ENCODE results near the gene MACROD2.

MACROD2 gene

GRCh38 chr20:14947536-14947935 lies 952.2 kb downstream of the MACROD2 start:
- no peak for TF ChIP-seq ZNF274 (IDR thresholded peaks at IDR 0.05; ENCODE audit: low read depth, low read length)
- no peak overlapping the region for H3K4me3 ChIP-seq (ENCODE audit: low read length)

- no peak overlapping the region for H3K4me3 ChIP-seq (ENCODE audit: low read length)
- no peak for TF ChIP-seq ZNF274 (IDR thresholded peaks at IDR 0.05; ENCODE audit: low read depth, low read length)
Observed at GRCh38 chr20:14947946-14948345, 952.6 kb downstream of the MACROD2 start.

- no peak for TF ChIP-seq ZNF274 (IDR thresholded peaks at IDR 0.05; ENCODE audit: low read depth, low read length)
- H3K4me3 ChIP-seq (ENCODE audit: low read length), result no peak overlapping the region
Observed at GRCh38 chr20:14948416-14948815, 953.1 kb downstream of the MACROD2 start.

- no peak for TF ChIP-seq ZNF274 (IDR thresholded peaks at IDR 0.05; ENCODE audit: low read depth, low read length)
- no peak overlapping the region for H3K4me3 ChIP-seq (ENCODE audit: low read length)
Observed at GRCh38 chr20:14950633-14951032, 955.3 kb downstream of the MACROD2 start.

GRCh38 chr20:14951105-14951504 lies 955.8 kb downstream of the MACROD2 start:
- TF ChIP-seq ZNF274 (IDR thresholded peaks at IDR 0.05; ENCODE audit: low read depth, low read length), result no peak
- no peak overlapping the region for H3K4me3 ChIP-seq (ENCODE audit: low read length)

- H3K4me3 ChIP-seq (ENCODE audit: low read length), result no peak overlapping the region
Observed at GRCh38 chr20:14951707-14952418, 956.5 kb downstream of the MACROD2 start.

GRCh38 chr20:14953736-14954135 lies 958.4 kb downstream of the MACROD2 start:
- TF ChIP-seq ZNF274 (IDR thresholded peaks at IDR 0.05; ENCODE audit: low read depth, low read length), result no peak
- H3K4me3 ChIP-seq (ENCODE audit: low read length), result no peak overlapping the region

More at GRCh38 chr20:14951707-14952418, 956.5 kb downstream of the MACROD2 start:
- no peak for TF ChIP-seq ZNF274 (IDR thresholded peaks at IDR 0.05; ENCODE audit: low read depth, low read length)

GRCh38 chr20:14955399-14955798 lies 960.1 kb downstream of the MACROD2 start:
- H3K4me3 ChIP-seq (ENCODE audit: low read length), result no peak overlapping the region
- TF ChIP-seq ZNF274 (IDR thresholded peaks at IDR 0.05; ENCODE audit: low read depth, low read length), result no peak

- no peak for TF ChIP-seq ZNF274 (IDR thresholded peaks at IDR 0.05; ENCODE audit: low read depth, low read length)
Observed at GRCh38 chr20:14956026-14956425, 960.7 kb downstream of the MACROD2 start.

GRCh38 chr20:14956538-14956937 lies 961.2 kb downstream of the MACROD2 start:
- H3K4me3 ChIP-seq (ENCODE audit: low read length), result no peak overlapping the region
- no peak for TF ChIP-seq ZNF274 (IDR thresholded peaks at IDR 0.05; ENCODE audit: low read depth, low read length)

More at GRCh38 chr20:14956026-14956425, 960.7 kb downstream of the MACROD2 start:
- no peak overlapping the region for H3K4me3 ChIP-seq (ENCODE audit: low read length)

- TF ChIP-seq ZNF274 (IDR thresholded peaks at IDR 0.05; ENCODE audit: low read depth, low read length), result no peak
- no peak overlapping the region for H3K4me3 ChIP-seq (ENCODE audit: low read length)
Observed at GRCh38 chr20:14957402-14957801, 962.1 kb downstream of the MACROD2 start.

- H3K4me3 ChIP-seq (ENCODE audit: low read length), result no peak overlapping the region
- TF ChIP-seq ZNF274 (IDR thresholded peaks at IDR 0.05; ENCODE audit: low read depth, low read length), result no peak
Observed at GRCh38 chr20:14958626-14959025, 963.3 kb downstream of the MACROD2 start.

- H3K4me3 ChIP-seq (ENCODE audit: low read length), result no peak overlapping the region
- TF ChIP-seq ZNF274 (IDR thresholded peaks at IDR 0.05; ENCODE audit: low read depth, low read length), result no peak
Observed at GRCh38 chr20:14959506-14960475, 964.5 kb downstream of the MACROD2 start.

- no peak overlapping the region for H3K4me3 ChIP-seq (ENCODE audit: low read length)
- no peak for TF ChIP-seq ZNF274 (IDR thresholded peaks at IDR 0.05; ENCODE audit: low read depth, low read length)
Observed at GRCh38 chr20:14960831-14961230, 965.5 kb downstream of the MACROD2 start.

GRCh38 chr20:14963262-14963663 lies 967.9 kb downstream of the MACROD2 start:
- H3K4me3 ChIP-seq (ENCODE audit: low read length), result no peak overlapping the region
- no peak for TF ChIP-seq ZNF274 (IDR thresholded peaks at IDR 0.05; ENCODE audit: low read depth, low read length)

Data from GM08714 (cell line).